ENCODE results near the gene PDE1A. TPM values are rescaled to one million over a fixed set of nuclear protein-coding genes. Genes with fewer than 3 reads are reported as not detected.

Gene PDE1A
- total RNA-seq, 1 experiment from 2014 or later: 7.0 TPM

DNA sequence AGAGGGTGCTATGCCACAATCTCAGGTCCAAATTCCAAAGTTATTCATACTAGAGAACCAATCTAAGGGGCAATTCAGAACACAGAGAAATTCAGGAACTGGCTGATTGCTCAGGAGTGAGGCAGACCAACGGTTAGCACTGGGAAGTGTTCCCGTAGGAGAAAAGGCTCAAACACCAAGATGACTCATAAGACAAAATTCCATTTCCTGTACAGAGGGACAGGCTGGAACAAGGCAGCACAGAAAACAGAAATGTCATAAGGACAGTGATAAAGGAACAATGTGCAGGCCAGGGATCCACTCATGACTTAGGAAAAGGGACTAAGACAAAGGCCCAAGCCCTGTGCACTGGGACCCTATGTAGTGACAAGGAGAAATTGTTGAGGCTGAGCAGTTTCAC, 54.2 kb downstream of the PDE1A start:
- DNase-seq: peak; percentile 76
- Histone ChIP-seq H3K4me3 (no peak overlapping the region), H3K36me3 (peaks cover 7% of the 10 kb centered on the region), H3K27me3 (no peaks in the 10 kb centered on the region), H3K9me3 (peaks cover 18% of the 10 kb centered on the region)

DNA sequence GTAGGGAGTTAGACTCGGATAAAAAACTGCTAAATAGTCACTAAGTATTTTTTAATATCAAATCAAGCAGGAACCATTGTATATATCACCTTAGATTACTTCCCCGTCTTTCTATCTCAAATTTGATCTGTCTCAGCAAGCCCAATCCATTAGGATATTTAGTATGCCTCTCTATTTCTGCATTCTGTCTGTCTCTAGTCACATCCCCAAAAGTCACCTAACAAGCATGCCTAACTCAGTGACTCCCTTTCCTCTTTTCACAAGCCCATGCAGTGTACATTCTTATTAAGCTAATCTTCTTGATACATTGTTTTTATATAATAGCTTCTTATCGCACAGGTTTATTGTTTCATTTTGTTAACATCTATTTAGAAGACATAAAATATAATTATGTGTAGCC, 57.8 kb downstream of the PDE1A start:
- peaks cover 9% of the 10 kb centered on the region for H3K9me3 ChIP-seq
- peaks cover 7% of the 10 kb centered on the region for H3K36me3 ChIP-seq
- no peak for DNase-seq
- no peak overlapping the region for H3K4me3 ChIP-seq
- H3K27me3 ChIP-seq: no peaks in the 10 kb centered on the region

DNA sequence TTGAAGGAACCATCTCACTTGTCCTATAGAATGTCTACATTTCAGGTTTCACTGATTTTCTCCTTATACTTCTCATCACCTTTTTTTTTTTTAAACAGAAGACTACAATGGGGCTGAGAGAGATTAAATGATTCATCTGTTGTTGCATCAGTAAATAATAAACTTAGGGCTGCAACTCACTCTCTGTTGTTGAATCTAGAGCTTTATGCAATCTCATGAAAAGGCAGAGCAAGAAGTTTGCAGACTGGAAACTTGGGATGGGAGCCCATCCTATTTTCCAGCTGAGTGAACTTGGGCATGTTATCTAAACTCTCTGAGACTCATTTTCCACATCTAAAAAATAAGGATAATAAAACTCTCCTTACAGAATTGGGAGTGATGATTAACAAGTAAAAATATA, 58.4 kb downstream of the PDE1A start:
- Histone ChIP-seq H3K9me3 (peaks cover 4% of the 10 kb centered on the region), H3K4me3 (no peak overlapping the region), H3K27me3 (no peaks in the 10 kb centered on the region), H3K36me3 (peaks cover 5% of the 10 kb centered on the region)
- peak; percentile 81 for DNase-seq

DNA sequence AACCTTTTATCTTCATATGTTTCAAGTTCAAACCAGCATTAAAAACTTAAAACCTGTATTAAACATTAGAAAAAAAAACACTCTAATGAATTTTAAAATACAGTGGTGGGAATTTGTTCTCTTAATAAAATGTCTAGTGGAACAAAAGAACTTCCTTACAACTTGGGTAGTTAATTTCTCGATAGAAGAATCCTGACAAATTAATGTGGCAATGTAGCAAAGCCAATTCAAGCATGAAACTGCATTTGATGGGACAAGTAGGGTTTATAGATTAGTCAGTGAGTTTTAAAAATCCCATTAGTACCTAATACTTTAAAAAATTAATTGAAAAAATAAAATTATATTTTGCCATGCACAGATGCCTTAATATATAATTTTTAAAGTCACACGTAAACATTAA, 59.4 kb downstream of the PDE1A start:
- Histone ChIP-seq H3K9me3 (no peaks in the 10 kb centered on the region), H3K4me3 (no peak overlapping the region), H3K27me3 (no peaks in the 10 kb centered on the region), H3K36me3 (no peaks in the 10 kb centered on the region)
- no peak for DNase-seq

DNA sequence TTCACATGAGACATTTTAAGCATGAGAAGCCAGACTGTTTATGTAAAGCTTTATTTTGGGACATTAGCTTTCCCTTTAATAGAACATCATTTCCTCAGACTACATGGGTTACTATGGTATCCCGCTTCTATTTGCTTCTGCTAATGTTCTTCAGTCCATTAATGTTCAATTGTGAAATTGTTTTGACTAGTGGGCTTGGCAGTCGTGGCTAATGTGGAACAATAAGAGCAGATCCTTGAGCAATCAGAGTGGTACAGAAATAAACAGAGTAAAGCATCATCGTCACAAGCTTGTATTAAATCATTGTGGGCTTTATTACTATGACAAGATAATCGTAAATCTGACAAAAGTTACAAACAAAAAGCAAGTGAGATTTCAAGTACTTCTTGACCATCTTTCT, 60.2 kb downstream of the PDE1A start:
- DNase-seq: no peak
- Histone ChIP-seq H3K36me3 (no peaks in the 10 kb centered on the region), H3K27me3 (no peaks in the 10 kb centered on the region), H3K4me3 (no peak overlapping the region), H3K9me3 (no peaks in the 10 kb centered on the region)

DNA sequence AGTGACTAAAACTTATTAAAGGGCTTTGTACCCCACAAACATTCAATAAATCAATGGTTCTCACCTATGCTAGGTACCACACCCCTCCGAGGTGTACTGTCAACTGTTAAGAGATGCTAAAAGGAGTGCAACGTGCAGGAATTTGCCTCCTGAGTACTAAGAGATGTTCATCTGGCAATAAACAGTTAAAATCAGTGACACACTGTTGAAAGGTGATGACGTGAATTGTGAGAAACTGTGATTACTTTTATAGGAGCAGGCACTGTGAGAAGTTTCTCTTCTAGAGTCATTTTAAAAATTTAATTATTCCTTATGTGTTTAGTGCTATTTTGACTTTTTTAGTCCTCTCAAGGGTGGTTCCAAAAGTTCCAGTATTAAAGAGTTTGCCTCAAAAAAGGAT, 61.0 kb downstream of the PDE1A start:
- no peak for DNase-seq
- H3K4me3 ChIP-seq: no peak overlapping the region
- H3K36me3 ChIP-seq: no peaks in the 10 kb centered on the region
- no peaks in the 10 kb centered on the region for H3K9me3 ChIP-seq
- H3K27me3 ChIP-seq: no peaks in the 10 kb centered on the region

DNA sequence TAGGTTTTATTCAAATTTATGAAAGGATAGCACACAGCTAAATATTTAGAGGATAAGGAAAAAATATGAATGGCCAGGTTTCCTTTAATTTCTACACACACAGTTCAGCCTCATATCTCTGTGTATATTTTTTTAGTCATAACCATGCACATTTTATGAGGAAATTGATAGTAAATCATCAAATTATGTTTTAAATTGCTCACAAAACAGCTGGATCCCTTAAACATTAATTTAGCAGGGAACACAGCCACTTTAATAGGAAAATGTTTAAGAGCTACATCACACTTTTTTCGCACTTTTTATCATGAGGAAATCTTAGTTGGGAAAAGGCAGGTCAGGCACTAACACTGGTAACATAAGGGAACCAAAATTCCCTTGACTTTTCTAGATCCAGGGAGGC, 65.4 kb downstream of the PDE1A start:
- no peaks in the 10 kb centered on the region for H3K9me3 ChIP-seq
- no peak for DNase-seq
- H3K36me3 ChIP-seq: no peaks in the 10 kb centered on the region
- H3K27me3 ChIP-seq: no peaks in the 10 kb centered on the region
- no peak overlapping the region for H3K4me3 ChIP-seq

DNA sequence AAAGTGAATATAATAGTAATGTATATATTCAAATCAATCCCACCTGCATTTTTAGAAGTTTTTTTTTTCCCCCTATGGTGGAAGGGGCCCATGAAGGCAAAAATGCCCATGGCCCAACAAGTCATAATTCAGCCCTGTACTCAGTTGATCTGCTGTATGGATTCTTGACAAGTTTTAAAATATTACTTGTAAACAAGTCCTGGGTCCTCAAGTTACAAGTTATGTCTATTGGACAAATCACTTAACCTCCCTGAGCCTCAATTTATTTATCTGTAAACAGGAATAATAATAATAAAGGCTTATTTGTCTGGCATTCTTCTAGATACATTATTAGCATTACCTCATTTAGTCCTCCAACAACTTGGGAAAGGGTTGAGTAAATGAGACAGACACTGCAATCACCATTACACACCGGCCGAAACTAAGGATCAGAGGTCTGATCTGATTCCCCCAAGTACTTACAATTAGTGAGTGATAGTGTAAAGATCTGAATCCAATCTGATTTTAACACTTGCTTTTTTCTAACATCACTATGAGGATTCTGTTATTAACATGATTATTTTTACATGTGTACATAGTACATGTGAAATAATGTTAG, 66.1 kb downstream of the PDE1A start:
- Histone ChIP-seq H3K4me3 (no peak overlapping the region), H3K27me3 (no peaks in the 10 kb centered on the region), H3K36me3 (no peaks in the 10 kb centered on the region), H3K9me3 (no peaks in the 10 kb centered on the region)
- DNase-seq: no peak

DNA sequence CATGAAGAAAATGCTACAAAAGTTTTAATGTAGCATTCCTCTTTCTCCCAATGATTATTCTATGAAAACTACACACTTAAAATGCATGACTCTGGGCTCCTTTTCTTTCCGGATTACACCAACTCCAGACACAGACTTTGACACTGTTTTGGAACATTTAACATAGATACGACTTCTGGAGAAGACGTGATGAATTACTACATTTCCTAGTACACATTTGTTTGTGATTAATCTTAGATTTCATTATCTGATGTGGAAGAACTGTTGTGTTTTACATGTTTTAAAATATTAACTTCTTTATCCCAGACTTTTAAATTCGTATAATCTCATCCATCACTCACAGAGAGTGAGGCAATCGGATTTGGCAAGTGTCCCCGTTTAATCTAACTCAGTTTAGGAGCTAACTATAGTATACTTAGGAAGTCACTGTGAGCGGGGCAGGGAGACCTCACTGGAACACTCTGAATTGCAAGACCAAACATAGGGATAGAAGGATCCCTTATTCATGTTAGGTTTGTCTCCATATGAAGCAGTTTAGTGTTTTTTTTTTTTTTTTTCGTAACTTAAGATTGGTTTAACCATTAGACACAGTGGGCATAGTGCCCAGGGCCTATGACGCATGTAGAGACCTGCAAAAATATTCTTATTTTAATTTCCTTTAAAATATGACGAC, 66.7 kb downstream of the PDE1A start:
- Histone ChIP-seq H3K36me3 (no peaks in the 10 kb centered on the region), H3K9me3 (no peaks in the 10 kb centered on the region), H3K4me3 (no peak overlapping the region), H3K27me3 (no peaks in the 10 kb centered on the region)
- DNase-seq: peak; percentile 49

DNA sequence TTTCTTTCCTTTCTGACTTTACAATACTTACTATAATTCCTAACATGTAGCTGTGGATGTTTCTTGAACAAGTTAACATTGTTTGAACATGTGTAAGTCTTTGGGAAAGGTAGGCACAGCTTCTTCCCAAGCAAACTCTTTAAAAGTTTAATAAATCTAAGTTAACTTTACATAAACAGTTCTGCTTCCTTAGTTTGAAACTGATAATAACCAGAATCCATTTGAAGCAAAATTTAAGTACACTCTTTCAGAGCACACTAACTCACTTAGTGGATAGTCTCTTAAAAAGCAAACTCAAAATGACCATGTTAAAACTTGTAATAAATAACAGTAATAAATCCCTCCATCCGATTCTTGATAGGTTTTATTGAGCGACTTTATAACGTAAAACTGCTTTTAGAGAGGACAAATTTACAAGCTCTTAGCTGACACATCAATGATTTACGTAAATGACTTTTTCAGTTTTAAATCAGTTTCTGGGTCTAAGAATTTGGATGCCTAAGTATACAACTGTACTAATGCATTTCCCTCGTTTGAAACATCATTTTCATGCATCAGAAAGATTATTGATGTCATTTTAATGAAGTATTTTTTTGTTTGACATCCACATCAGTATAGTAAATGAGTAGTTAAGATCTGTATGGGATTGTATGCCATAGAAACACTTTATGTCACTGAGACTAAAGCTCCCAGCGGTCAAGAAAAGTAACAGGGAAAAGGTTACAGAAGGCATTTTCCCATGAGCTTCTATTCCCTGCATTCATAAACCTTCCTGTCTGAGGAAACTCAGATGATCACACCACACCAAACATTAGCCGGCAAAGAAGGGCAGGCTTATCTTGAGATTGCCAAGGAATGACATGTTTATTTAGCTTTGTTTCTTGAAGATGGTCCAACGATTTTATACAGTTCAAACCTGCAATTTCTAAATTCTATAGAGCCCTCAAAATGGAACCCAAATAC, 67.5 kb downstream of the PDE1A start:
- H3K27me3 ChIP-seq: no peaks in the 10 kb centered on the region
- DNase-seq: peak; percentile 9
- H3K36me3 ChIP-seq: no peaks in the 10 kb centered on the region
- no peaks in the 10 kb centered on the region for H3K9me3 ChIP-seq
- H3K4me3 ChIP-seq: no peak overlapping the region

DNA sequence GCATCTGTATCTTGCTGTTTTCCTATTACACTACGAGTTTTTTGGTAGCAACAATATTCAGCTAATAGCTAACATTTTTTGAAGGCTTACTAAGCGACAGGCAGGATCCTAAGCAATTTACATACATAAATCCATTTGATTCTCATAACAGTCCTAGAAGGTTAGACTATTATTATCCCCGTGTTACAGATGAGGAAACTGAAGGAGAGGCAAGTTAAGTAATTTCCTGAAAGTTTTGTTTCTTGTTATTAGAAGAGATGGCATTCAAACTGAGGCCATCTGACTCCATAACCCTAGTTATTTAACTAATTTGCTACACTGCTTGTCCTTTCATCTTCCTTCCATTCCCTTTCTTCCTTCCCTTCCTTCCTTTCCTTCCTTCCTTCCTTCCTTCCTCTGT, 68.2 kb downstream of the PDE1A start:
- no peak overlapping the region for H3K4me3 ChIP-seq
- DNase-seq: no peak
- no peaks in the 10 kb centered on the region for H3K27me3 ChIP-seq
- no peaks in the 10 kb centered on the region for H3K36me3 ChIP-seq
- H3K9me3 ChIP-seq: no peaks in the 10 kb centered on the region

DNA sequence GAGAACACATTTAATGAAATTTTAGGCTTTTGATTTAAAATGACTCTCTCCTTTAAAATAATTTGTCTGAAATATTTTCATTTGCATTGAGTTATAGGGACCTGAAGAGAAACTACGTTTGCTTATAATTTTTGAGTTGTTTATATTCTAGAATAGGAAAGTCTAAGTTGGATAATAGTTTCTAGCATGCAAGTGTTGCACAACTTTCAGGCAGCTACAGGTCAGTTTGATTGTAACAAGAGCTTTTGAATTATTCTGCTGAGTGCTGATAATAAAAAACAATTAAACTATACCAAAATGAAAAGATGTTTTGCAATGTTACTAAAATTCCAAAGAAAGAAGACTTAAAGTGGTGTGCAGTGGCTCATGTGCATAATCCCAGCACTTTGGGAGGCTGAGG, 71.0 kb downstream of the PDE1A start:
- Histone ChIP-seq H3K36me3 (no peaks in the 10 kb centered on the region), H3K27me3 (no peaks in the 10 kb centered on the region), H3K4me3 (no peak overlapping the region), H3K9me3 (no peaks in the 10 kb centered on the region)
- DNase-seq: no peak

DNA sequence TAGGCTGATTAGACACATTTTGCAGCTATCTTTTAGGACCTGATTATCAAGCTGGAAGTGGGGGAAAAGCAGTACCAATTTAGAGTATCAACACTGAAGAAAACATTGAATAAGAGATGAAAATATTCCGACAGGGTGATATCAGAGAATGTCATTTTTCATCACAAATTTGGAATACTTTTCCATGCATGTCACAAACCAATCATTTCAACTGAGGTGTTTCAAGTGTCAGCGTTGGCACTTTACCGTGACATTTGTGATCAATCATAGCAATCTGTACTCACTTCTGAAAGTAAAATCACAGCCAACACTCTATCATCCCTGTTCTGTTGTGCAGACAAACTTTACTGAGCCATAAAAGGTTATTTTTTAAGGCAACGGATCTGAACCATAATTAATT, 75.4 kb downstream of the PDE1A start:
- no peaks in the 10 kb centered on the region for H3K36me3 ChIP-seq
- no peaks in the 10 kb centered on the region for H3K27me3 ChIP-seq

DNA sequence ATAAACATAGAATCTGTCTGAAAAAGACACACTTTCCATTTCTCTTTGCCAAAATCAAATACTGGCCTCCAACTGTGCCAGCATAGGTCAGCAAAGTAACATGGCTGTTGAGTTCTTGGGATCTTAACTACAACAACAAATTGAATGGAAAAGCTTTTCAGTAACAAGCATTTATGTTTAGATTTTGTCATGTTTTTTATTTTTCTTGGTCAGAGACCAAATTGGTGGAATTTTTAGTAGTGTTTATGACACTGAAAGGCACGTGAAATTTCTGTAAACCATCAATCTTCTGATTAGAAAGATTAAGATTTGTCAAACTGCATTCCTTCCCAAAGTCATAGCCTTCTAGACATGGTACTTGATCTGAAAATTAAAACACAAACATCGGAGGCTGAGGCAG, 77.6 kb downstream of the PDE1A start:
- no peak for DNase-seq
- Histone ChIP-seq H3K36me3 (no peaks in the 10 kb centered on the region), H3K27me3 (no peaks in the 10 kb centered on the region), H3K9me3 (no peaks in the 10 kb centered on the region), H3K4me3 (no peak overlapping the region)

More for the DNA sequence above, 75.4 kb downstream of the PDE1A start:
- DNase-seq: no peak
- H3K9me3 ChIP-seq: no peaks in the 10 kb centered on the region
- H3K4me3 ChIP-seq: no peak overlapping the region

DNA sequence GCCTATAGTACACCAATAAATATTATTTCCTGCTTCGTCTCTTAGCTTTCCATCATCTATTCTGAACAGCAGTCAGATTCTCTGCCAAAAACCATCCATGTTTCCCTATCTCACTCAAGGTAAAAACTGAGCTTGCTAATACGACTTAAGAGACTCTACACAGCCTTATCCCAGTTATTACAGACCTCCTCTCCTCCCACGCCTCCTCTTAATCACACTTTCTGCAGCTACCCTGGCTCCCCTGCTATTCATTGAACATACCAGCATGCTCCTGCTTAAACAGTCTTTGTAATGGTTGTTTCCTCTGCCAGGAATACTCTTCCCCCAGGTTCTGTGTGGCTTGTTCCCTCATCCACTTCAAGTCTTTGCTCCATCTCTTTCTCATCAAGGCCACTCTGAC, 81.5 kb downstream of the PDE1A start:
- Histone ChIP-seq H3K36me3 (no peaks in the 10 kb centered on the region), H3K27me3 (no peaks in the 10 kb centered on the region), H3K4me3 (no peak overlapping the region), H3K9me3 (no peaks in the 10 kb centered on the region)
- no peak for DNase-seq

DNA sequence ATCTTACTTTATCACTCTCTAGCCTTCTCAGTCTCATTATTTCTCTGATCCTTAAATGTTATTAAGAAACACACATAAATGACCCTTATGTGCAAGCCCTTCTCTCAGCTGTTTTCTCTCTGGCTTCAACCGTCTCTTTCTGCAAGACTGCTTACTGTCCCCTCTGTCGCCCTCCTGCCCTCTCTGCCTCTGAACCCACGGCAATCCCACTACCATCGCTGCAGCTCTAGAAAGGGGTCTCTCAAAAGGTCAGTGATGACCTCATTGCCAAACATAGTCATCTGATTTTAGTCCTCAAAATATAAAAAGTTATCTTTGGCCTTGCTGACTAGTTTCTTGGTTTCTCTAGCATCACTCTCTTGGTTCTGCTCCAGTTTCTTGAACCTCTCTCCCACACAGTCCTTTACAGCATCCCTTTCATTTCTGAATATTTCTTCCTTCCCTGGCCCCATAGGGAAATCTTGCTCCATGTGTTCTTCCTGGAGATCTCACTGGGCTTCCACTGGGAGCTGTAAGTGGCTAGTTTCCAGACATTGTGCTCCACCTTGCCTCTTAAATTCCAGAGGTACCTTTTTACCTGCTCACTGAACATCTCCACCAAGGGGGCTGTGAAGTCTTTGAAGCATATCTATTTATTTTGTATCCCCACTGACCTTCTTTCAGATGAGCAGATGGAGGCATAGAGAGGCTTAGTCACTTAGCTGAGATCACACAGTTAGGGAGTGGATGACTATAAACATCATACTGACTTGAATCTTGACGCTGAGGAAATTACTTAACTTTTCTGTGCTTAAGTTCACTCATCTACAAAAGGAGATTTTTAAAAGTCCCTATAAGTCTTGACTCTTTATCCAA, 96.2 kb downstream of the PDE1A start:
- H3K27me3 ChIP-seq: no peaks in the 10 kb centered on the region
- H3K9me3 ChIP-seq: no peaks in the 10 kb centered on the region; the same call in 1 of the 2 replicates
- no peak for DNase-seq
- H3K36me3 ChIP-seq: no peaks in the 10 kb centered on the region
- no peak overlapping the region for H3K4me3 ChIP-seq

DNA sequence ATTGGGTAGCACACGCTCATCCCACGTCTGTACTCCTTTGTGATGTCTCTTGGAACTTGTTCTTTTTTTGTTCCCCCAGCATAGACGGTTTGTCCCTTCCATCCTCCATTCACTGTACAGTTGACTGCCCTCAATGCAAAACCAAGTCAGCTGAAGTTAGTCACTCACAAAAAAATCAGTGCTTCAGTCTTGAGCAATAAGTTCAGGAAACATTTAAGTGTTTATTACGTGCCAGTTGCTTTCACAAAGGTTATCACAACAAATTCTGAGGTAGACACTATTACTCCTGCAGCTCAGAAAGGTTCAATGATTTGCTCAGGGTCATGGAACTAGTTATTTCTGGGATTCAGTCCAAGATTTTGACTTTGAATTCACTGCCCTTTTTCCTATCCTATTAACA, 102.2 kb downstream of the PDE1A start:
- no peak for DNase-seq

More for the DNA sequence above, 102.2 kb downstream of the PDE1A start:
- Histone ChIP-seq H3K27me3 (no peaks in the 10 kb centered on the region), H3K36me3 (no peaks in the 10 kb centered on the region), H3K4me3 (no peak overlapping the region), H3K9me3 (no peaks in the 10 kb centered on the region)
